HG03103 (cell line): Measurements from ENCODE around the gene BLNK.
"Not testable (repeated sequence)": the region's sequence is repeated elsewhere in the genome, so short reads cannot be mapped to it uniquely, and the experiment has no call there.

Source experiments
- ATAC-seq: cut with Tn5 transposase; IDR thresholded peaks from one replicate; pipeline ENCODE4 v1.9.1; 2021; ENCODE audit warnings: low read depth; ENCODE audit not compliant: unreplicated experiment

The BLNK gene

DNA sequence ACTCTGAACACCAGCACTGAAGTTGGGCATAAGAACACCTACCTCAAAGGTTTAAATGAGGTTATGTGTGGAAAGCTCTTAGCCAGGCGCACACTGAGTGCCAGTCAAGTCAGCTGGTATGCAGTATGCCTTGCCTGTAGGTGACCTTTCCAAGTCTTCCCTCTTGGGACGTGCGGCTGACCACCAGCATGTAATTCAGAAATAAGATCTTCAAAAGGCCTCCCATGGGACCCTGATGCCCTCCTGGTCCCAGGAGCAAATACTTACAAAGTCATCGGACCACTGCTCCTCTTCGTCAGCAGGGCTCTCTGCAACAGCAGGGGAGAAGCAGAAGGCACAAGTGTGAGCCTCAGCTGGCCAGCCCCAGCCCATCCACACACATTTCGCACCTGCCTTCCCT, 40.8 kb downstream of the BLNK start:
- ATAC-seq = no peak

DNA sequence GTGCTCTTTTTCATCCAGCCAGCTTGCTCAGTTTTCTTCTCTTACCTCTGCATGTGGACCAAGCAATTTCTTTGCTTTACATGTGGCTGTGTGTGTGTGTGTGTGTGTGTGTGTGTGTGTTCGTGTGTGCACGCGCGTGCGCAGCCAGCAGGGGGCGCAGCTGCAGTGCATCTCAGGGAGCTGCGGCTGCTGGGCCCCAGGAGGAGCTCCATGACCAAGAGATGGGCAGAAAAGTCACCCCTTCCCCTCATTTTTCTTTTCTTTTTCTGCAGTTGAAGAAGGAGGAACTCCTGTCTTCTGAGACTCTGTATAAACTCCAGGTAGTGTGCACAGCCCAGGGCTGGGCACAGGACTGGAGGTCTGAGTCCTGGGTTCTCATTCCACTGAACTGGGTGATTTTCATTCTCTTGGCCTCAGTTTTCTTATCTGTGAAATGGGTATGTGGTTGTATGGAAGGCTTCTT, 41.8 kb downstream of the BLNK start:
- peak; percentile 51 for ATAC-seq

DNA sequence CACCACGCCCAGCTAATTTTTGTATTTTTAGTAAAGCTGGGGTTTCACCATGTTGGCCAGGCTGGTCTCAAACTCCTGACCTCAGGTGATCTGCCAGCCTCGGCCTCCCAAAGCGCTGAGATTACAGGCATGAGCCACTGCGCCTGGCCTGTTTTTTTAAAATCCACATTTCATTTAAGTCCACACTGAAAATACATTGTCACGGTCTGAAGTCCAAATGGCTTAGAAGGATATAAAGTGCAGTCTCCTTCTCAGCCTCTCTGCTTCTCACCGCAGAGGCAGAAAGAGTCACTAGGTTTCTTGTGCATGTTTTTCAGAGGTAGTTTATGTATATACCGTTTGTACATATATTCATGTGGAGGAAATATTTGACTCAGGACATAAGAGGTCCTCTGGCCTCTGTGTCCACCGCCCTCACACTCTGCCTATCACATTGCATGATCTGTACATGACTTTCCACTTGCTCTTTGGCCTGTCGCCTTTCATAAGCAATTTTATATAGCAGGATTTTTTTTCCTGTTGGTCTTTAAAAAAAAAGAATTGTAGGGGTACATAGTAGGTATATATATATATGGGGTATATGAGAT, 42.9 kb downstream of the BLNK start:
- no peak for ATAC-seq

DNA sequence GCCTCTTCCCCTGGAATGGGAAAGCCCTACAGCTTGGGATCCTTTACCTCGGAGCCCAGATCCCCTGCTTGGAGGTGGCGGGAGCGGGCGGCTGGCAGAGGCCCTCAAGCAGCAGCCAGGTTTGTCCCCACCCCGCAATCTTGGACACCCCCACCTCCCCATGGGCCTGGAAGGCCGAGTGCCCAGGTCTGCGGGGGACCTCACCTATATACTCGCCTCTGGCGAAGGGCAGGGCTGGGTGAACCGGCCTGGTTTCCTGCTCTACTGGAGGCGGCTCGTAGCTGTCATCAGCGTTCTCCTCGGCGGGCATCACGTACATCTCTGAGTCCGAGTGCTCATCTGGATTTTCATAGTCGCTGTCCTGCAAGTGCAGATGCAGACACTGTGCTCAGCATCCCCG, 44.2 kb downstream of the BLNK start:
- no peak for ATAC-seq

DNA sequence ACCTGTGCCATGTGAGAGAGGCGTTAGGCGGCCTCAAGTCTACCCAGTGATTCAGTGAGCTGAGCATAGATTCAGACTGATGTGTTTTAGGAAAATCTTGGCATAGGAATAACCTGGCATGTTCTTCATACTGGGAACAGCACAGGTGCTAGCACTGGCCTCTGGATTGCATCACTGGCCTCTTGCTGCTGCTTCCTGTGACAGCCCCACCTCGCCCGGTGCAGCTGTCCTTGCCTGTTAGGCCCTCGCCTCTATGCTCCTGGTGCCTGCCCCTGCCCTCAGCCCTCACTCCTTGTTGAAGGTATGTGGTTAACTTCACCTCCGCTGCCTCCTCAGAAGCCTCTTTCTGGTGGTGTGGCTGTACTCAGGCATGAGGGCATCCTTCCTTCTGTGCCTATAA, 46.2 kb downstream of the BLNK start:
- ATAC-seq = no peak

DNA sequence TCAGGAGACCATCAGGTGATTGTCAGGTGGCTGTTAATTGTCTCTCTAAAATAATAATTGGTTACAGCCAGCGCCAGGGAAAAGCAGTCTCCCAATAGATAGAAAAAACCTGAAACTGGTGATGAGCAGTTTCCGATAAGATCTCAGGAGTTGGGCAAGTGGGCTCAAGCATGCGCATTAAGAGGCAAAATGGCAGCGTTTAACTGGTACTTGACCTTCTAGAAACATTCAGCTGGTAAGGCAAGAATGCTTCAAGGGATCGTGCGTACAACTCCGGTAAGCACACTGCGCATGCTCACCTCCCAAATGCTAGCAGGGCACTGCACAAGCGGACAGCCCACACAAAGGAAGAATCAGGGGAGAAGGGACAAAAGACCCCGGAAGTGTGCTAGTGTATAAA, 48.5 kb downstream of the BLNK start:
- ATAC-seq = no peak

DNA sequence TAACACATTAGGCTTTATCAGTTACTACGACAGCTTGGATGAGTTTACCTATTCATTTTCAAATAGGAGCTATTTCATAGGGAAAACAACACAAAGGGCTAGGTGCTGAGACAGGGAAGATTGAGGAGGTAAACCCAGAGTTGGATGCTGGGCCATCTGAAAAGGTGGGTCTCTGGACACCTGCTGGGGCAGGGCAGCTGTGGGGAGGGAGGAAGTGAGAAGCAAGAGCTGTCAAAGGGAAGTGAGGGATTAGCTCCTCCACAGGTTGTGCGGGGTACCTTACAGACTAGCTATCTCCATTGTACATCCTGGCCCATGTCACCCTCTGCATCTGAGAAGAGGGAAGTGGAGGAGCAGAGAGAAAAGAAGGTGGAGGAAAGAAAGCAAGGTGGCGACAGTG, 48.9 kb downstream of the BLNK start:
- no peak for ATAC-seq

DNA sequence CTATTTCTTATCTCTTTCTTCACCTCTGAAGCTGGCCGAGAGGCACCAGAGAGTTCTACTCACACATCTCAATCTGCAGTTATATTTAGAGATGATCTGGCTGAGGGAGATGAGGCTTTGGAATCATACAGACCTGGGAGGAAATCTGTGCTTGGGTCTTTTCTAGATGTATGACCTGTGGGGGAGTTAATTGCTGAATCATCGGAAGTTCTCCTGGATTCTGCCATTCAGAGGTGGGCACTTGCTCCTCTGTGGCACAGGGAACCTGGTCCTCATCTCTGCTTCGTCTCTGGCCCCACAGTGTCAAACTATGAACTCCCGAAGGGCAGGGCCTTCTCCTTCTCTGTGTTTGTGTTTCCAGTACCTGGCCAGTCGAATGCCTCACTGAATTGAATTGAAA, 52.5 kb downstream of the BLNK start:
- no peak for ATAC-seq

DNA sequence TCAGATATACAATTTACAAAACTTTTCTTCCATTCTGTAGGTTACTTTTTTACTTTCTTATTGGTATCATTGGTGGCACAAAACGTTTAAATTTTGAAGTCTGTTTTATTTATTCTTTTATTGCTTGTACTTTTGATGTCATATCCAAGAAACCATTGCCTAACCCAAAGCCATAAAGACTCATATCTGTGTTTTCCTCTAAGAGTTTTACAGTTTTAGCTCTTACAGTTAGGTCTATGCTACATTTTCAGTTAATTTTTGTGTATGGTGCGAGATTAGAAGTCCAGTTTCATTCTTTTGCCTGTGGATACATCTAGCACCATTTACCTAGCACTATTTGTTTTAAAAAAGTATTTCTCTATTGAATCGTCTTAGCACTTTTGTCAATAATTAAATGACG, 53.7 kb downstream of the BLNK start:
- no peak for ATAC-seq

DNA sequence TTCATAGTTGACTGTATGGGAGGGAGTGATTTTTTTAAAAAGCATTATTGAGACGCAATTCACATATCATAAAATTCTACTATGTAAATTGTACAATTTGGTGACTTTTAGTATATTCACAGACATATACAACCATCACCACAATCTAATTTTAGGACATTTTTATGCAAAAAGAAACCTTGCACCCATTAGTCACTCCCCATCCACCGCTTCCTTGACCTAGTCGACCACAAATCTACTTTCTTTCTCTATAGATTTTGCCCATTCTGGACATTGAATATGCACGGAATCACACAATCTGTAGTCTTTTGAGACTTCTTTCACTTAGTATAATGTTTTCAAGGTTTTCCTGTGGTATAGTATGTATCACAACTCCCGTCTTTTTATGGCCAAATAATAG, 54.6 kb downstream of the BLNK start:
- ATAC-seq = no peak

DNA sequence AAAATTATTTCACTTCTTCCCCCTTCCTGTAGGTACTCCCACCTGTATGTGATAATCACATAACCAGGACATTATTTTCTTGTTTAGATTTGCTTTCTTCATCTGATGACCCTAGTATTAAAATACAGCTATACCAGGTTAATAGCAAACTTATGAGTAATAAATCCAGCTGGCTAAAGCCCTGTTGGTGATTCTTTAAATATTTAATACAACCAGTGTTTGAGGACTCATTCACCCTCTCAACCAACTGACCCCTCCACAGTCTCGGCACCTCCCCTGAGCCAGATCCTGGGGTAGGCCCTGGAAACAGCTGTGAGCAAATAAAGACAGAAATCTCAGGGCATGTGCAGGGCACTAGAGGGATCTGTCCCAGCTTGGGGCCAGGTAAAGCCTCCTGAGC, 58.5 kb downstream of the BLNK start:
- no peak for ATAC-seq

DNA sequence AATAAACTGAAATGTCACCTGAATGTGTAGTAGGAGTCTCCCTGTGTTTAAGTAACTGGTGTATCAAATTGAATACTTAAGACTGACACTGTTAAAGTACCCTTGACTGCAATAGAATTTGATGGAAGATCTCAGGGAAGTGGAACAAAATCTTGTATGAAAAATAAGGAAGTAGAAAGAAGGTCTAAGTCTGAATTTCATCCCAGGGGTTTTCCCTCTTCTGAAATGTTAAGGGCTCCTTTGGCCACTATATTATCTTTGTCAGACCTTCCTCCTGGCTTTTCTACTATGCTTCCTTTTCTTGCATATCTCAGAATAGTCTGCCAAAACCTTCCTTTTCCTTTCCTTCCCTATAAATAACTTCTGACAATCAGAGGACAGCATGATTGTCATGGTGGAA, 59.6 kb downstream of the BLNK start:
- ATAC-seq = no peak

DNA sequence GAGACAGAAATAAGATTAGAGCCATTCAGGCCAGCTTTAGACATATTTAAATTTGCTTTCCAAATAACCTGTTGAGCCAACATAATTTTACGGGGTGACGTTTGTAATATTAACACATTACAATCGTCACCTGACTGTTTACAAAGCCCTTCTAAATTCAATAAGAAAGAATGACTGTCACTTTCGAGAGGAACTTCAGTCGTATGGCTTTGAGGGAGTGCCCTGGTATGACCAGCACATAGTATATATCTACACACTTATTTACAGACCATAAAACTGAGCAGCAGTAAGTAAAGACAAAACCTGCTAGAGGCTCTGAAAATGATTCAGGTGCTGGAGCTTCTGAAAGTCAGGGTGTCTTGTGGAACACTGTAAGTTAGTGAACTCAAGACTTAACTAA, 62.4 kb downstream of the BLNK start:
- no peak for ATAC-seq

DNA sequence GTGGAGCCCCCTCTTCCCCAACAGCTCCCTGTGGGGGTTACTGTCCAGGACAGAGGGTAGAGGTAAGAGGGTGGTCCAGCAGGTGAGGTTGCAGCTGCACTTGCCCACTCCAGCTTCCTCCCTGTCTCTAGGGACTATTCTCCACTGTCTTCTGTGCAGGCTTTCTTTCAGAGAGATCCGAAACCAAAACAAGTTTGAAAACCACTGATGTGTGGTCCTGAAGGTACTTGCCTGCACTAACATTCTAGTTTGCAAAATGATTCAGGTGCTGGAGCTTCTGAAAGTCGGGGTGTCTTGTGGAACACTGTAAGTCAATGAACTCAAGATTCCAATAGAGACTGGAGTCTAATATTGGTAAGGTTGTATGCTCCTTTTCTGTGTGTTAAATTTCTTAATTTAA, 63.1 kb downstream of the BLNK start:
- peak; percentile 76 for ATAC-seq

DNA sequence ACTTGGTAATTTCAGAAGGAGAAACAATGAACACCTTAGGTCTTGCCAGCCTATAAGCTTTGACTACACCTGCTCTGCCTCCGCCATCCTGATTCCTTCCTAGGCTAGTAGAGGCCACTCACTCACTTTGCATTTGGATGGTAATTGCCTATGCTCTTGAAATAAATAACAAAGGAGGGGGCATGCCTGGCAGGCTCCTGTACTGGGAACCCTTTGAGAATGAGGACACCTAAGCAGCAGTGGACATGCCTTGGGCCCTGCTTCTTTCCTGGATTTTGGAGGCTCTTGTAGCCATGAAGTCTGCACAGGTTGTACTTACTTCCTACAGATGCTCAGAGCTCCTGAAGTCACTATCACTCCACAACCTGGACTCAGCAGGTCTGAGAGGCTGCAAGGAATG, 65.8 kb downstream of the BLNK start:
- ATAC-seq = no peak

DNA sequence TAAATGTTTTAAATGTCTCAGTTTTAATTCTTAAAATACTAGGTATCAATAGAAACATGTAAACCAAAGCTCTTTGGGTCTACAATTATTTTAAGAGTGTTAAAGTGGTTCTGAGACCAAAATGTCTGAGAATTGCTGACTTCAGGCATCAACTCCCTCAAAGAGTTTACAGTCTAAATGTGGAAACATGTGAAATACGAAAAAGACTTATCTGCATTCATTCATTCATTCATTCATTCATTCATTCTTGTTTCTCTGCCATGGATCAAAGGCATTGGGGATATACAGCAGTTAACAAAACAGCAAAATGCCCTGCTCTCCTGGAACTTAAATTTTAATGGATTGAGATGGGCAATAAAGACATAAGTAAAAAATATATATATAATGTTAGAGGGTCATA, 69.8 kb downstream of the BLNK start:
- ATAC-seq = no peak

DNA sequence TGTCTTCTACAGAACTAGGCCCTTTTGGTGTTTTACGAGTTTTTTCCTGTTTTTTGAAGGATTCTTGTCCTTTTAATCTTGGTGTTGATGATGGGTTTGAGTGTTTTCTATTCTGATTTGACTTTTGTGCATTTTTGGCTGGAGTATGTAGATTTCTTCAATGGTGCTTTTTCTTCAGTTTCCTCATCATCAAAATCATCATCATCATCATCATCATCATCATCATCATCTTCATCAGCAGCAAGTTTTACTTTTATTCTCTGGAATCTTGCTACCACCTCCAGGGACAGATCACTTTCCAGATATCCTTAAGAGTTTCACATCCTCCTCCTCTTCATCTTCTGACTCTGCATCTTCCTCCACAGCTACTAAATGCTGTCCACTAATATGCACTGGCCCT, 81.9 kb downstream of the BLNK start:
- not testable (repeated sequence) for ATAC-seq

DNA sequence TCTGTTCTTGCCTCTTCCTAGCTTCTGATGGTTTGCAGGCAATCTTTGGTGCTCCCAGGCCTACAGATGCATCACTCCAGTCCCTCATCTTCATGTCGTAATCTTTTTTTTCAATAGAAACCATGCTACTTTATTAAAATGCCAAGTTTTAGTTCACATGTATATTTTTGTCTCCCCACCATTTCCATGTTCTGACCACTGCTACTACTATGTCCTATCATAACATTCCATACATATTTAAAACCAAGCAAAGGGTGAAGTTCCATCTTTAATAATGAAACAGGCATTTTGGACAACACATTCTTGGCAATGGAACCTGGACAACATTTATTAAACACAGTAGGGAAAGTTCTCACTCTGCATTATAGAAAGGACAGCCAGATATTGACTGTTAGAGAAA, 82.5 kb downstream of the BLNK start:
- ATAC-seq = no peak

DNA sequence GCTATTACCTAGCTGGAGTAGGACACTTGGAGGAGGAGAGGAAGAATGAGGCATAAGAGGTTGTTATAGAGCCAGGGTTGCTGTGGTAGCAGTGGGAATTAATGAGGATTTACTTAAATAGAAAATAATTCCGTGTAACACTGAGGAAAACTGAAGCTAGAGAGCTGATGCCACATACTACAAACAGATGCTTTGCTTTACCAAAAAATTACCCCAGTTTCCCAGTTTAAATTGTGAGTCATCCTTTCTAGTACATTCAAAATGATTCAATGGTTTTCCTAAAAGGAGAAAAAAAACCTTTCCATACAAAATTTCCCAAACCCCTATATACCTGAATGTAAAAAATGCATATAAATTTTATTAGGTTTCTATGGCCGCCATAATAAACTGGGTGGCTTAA, 82.9 kb downstream of the BLNK start:
- ATAC-seq = no peak

DNA sequence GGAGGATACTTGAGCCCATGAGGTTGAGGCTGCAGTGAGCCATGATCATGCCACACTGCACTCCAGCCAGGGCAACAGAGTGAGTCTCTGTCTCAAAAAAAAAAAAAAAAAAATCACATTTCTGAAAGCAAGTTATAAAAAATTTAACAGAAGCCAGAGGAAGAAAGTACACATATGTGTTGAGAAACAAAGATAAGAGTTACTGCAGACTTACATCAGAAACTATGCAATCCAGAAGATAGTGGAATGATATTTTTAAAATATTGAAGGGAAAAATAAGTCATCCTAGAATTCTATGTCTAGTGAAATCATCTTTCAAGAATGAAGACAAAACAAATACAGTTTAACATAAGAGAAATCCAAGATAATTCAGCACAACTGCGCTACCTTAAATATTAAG, 94.4 kb downstream of the BLNK start:
- no peak for ATAC-seq

DNA sequence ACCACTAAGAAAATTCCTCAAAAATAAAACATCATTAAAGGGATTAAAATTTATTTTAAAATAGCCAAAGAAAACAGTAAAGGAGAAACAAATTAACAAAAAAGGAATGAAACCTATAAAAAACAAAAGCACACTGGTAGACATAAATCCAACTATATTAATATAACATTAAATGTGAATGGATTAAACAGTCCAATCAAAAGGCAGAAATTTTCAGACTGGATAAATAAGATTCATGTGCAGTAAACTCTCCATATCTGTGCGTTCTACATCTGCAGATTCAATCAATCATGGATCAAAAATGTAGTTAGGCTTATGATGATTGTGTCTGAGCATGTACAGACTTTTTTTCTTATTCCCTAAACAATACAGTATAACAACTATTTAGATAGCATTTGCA, 98.7 kb downstream of the BLNK start:
- ATAC-seq = no peak

DNA sequence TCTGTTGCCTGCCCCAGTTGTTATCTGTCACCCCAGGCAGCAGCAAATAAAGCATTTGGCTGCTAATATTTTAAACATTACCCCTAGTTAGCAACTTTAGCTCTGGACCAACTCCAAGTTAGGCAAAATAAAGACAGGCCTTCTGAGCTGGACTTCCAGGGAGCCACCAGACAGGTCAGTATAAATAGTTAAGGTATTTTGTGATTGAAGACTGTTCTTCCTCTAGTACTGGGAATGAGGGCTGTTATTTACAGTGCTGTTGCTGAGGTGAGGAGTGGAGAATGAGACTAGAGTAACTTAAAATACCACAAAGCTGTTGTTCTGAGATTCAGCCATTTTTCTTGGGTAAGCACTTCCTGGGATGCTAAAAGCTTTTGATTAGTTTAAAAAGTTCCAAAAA, 101.1 kb downstream of the BLNK start:
- ATAC-seq = no peak

DNA sequence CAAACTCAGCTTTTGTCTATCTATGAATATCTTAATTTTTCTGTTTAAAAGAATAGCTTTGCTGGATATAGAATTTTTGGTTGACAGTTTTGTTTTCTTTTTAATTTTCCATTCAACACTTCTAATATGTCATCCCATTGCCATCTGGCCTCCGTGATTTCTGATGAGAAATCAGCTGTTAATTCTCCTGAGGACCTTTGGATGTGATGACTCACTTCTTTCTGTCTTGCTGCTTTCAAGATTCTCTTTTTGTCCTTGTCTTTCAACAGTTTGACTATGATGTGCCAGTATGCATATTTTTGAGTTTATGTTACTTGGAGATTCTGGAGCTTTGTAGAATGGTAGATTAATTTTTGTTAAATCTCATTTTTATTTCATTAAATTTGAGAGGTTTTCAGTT, 102.8 kb downstream of the BLNK start:
- no peak for ATAC-seq
